ENCODE data around the gene MESD.
A peak's percentile ranks its signal among the peaks of the same experiment; 100 is the strongest.

MESD gene

DNA sequence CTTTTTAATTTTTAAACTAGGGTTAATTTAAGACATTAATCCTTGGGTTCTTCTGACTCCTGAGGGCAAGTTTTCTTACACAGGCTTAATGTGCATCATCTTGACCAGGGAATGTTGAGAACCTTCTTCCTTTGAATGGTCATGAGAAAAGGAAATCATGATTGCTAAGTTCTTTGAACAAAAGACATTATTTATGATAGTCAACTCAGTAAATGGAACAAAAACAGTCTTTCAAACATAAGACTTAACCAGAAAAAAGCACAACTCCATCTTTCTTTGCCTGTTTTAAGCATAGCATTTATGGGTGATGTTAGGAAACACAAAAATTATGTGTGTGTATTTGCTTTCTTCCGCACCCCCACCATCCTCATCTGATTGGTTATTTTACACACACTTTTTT lies 16.5 kb upstream of the MESD start:
- Histone ChIP-seq H3K27ac (no peak overlapping the region), H3K27me3 (no peaks in the 10 kb centered on the region), H3K36me3 (peaks cover 15% of the 10 kb centered on the region), H3K4me1 (ENCODE audit: control insufficient read depth in 1 of 2, insufficient read depth in 1 of 2, low read depth in 1 of 2, low read length in 1 of 2) (peaks cover 7 to 13% of the 10 kb centered on the region in 2 experiments), H3K4me3 (ENCODE audit: low read depth in 1 of 2, low read length in 1 of 2) (no peak overlapping the region), H3K9me3 (no peaks in the 10 kb centered on the region)
- TF ChIP-seq, protein P1, sequence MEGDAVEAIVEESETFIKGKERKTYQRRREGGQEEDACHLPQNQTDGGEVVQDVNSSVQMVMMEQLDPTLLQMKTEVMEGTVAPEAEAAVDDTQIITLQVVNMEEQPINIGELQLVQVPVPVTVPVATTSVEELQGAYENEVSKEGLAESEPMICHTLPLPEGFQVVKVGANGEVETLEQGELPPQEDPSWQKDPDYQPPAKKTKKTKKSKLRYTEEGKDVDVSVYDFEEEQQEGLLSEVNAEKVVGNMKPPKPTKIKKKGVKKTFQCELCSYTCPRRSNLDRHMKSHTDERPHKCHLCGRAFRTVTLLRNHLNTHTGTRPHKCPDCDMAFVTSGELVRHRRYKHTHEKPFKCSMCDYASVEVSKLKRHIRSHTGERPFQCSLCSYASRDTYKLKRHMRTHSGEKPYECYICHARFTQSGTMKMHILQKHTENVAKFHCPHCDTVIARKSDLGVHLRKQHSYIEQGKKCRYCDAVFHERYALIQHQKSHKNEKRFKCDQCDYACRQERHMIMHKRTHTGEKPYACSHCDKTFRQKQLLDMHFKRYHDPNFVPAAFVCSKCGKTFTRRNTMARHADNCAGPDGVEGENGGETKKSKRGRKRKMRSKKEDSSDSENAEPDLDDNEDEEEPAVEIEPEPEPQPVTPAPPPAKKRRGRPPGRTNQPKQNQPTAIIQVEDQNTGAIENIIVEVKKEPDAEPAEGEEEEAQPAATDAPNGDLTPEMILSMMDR (IDR thresholded peaks at IDR 0.05), result no peak

DNA sequence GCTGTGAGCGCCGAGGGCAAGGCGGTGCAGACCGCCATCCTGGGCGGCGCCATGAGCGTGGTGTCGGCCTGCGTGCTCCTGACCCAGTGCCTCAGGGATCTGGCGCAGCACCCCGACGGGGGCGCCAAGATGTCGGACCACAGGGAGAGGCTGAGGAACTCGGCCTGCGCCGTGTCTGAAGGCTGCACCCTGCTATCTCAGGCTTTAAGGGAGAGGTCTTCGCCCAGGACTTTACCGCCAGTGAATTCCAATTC lies 13.4 kb upstream of the MESD start:
- Histone ChIP-seq H3K4me3 (ENCODE audit: low read depth in 1 of 2, low read length in 1 of 2) (no peak overlapping the region), H3K9me3 (no peaks in the 10 kb centered on the region), H3K36me3 (peaks cover 15% of the 10 kb centered on the region), H3K27ac (no peak overlapping the region), H3K4me1 (ENCODE audit: control insufficient read depth in 1 of 2, insufficient read depth in 1 of 2, low read depth in 1 of 2, low read length in 1 of 2) (peaks cover 18 to 27% of the 10 kb centered on the region in 2 experiments), H3K27me3 (no peaks in the 10 kb centered on the region)
- TF ChIP-seq, protein P1 (IDR thresholded peaks at IDR 0.05), result no peak

DNA sequence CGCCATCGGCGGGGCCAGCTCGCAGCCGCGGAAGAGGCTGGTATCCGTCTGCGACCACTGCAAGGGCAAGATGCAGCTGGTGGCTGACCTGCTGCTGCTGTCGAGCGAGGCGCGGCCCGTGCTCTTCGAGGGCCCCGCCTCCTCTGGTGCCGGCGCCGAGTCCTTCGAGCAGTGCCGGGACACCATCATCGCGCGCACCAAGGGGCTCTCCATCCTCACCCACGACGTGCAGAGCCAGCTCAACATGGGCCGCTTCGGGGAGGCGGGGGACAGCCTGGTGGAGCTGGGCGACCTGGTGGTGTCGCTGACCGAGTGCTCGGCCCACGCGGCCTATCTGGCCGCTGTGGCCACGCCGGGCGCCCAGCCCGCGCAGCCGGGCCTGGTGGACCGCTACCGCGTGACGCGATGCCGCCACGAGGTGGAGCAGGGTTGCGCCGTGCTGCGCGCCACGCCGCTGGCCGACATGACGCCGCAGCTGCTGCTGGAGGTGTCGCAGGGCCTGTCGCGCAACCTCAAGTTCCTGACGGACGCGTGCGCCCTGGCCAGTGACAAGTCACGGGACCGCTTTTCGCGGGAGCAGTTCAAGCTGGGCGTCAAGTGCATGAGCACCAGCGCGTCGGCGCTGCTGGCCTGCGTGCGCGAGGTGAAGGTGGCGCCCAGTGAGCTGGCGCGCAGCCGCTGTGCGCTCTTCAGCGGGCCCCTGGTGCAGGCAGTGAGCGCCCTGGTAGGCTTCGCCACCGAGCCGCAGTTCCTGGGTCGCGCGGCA lies 12.9 kb upstream of the MESD start:
- H3K4me3 ChIP-seq (ENCODE audit: low read depth in 1 of 2, low read length in 1 of 2), result peak overlapping the region; percentile 80 to 95
- no peaks in the 10 kb centered on the region for H3K9me3 ChIP-seq
- TF ChIP-seq, protein P1 (IDR thresholded peaks at IDR 0.05), result no peak
- H3K27me3 ChIP-seq, result no peaks in the 10 kb centered on the region
- peaks cover 18 to 27% of the 10 kb centered on the region in 2 experiments for H3K4me1 ChIP-seq (ENCODE audit: control insufficient read depth in 1 of 2, insufficient read depth in 1 of 2, low read depth in 1 of 2, low read length in 1 of 2)
- peak overlapping the region; percentile 94 for H3K27ac ChIP-seq
- peaks cover 15% of the 10 kb centered on the region for H3K36me3 ChIP-seq

DNA sequence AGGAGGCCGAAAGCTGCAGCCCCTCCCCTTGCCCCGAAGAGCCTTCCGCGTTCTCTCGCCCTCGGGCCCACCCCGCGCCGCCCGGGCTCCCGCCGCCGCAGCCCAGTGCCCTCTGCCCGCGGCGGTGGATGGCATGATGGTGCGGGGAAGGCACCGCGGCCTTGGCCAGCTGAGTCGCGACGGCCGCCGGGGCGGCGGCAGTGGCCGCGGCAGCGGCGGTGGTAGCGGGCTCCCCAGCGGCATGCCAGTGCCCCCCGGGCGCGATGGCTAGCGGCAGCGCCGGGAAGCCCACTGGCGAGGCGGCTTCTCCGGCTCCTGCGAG lies 12.4 kb upstream of the MESD start:
- H3K27ac ChIP-seq, result peak overlapping the region; percentile 94

DNA sequence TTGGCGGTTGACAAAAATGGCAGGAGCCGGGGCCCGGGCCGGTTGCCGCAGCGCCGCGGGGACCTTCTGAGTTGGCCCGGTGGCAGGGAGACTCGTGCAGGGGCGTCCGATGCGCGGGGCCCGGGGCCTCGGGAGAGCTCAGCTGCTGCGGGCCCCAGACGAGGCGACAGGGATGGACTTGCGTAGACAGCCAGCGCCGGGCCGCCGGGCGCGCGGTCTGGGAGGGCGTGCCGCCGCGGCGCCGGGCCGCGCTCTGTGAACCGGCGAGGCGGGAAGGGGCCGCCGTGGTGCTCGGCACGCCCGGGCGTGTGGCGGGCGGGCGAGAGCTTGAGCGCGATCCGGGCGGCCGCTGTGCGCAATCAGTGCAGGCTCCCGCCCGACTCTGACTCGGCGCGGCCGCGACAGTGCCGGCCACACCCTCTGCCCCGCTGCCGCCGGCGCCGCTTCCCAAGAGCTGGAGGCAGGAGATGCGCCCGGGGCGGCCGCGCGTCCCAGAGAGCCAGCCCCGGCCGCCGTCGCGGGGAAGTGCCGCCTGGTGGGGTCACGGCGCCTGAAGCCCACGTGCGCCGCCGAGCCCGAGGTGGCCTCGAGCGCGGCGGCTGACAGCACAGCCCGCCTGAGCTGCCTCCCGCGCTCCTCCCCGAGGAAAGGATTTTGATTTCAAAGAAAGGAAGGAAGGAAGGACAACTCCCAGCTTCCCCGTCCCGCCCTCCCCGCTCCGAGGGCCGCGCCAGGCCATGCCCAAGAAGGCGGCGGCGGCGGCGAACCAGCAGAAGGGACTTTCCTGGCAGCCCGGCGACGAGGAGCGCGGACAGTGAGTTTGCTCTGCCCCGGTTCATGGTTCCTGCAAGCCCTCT lies 11.8 kb upstream of the MESD start:
- peaks cover 18 to 27% of the 10 kb centered on the region in 2 experiments for H3K4me1 ChIP-seq (ENCODE audit: control insufficient read depth in 1 of 2, insufficient read depth in 1 of 2, low read depth in 1 of 2, low read length in 1 of 2)
- H3K4me3 ChIP-seq (ENCODE audit: low read depth in 1 of 2, low read length in 1 of 2), result peak overlapping the region; percentile 80 to 95
- peaks cover 15% of the 10 kb centered on the region for H3K36me3 ChIP-seq
- H3K27me3 ChIP-seq, result no peaks in the 10 kb centered on the region
- peak overlapping the region; percentile 94 for H3K27ac ChIP-seq
- TF ChIP-seq, protein P1 (IDR thresholded peaks at IDR 0.05), result no peak
- H3K9me3 ChIP-seq, result no peaks in the 10 kb centered on the region

More for the DNA sequence above, 12.4 kb upstream of the MESD start:
- H3K4me3 ChIP-seq (ENCODE audit: low read depth in 1 of 2, low read length in 1 of 2), result peak overlapping the region; percentile 80 to 95
- no peaks in the 10 kb centered on the region for H3K9me3 ChIP-seq
- TF ChIP-seq, protein P1 (IDR thresholded peaks at IDR 0.05), result no peak
- H3K4me1 ChIP-seq (ENCODE audit: control insufficient read depth in 1 of 2, insufficient read depth in 1 of 2, low read depth in 1 of 2, low read length in 1 of 2), result peaks cover 18 to 27% of the 10 kb centered on the region in 2 experiments
- no peaks in the 10 kb centered on the region for H3K27me3 ChIP-seq
- H3K36me3 ChIP-seq, result peaks cover 15% of the 10 kb centered on the region
